ENCODE results near the gene HAO2. TPM values are rescaled to one million over a fixed set of nuclear protein-coding genes. Genes with fewer than 3 reads are reported as not detected.
"Not testable (repeated sequence)": the region's sequence is repeated elsewhere in the genome, so short reads cannot be mapped to it uniquely, and the experiment has no call there.

Gene HAO2
- total RNA-seq, 1 experiment from 2014 or later = not detected

DNA sequence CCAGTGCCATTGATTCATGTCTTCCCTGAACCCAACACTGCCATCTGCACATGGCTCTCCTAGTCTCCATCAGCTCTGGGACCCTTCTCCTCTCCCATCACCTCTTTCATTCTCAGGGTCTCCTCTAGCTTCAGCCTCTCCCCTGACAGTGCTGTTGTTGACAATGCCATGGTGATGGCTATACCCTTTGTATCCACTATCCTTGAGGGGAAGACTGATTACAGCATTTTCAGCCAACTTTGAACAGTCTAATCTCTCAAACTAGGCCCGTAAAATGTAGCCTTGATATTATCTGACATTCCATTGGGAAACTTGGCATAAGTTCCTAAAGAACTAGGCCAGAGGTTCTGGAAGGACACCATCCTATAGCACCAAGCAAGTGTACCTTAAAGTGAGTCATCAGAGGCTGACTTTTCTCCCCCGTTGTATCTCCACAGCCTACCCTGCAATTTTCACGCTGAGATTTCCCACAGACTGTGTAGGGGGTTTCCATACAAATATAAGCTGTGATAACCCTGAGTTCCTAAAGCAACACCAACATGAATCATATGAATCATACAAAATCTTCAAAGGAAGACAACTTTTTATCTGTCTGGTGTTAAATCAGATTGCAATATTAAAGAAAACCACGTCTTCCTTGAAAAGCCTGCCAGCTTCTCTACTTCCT lies 5.8 kb downstream of the HAO2 start:
- in situ Hi-C loops (cut with HindIII; ENCODE audit: low sequenced_read_pairs) = no loop called here
- no peak for DNase-seq (ENCODE audit: low spot score)

GRCh38 chr1:119375366-119375765 lies 6.8 kb downstream of the HAO2 start:
- in situ Hi-C loops (cut with HindIII; ENCODE audit: low sequenced_read_pairs) = no loop called here
- DNase-seq (ENCODE audit: low spot score) = no peak

DNA sequence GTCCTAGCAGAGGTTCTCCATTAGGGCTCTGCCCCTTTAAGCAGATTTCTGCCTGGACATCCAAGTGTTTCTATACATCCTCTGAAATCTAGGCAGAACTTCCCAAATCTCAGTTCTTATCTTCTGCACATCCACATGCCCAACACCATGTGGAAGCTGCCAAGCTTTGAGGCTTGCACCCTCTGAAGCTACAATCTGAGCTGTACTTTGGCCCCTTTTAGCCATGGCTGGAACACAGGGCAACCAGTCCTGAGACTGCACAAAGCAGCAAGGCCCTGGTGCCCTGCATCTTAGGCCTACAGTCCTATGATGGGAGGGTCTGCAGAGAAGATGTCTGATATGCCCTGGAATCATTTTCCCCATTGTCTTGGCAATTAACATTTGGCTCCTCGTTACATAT lies 8.0 kb downstream of the HAO2 start:
- DNase-seq (ENCODE audit: low spot score) = no peak
- in situ Hi-C loops (cut with HindIII; ENCODE audit: low sequenced_read_pairs) = no loop called here

DNA sequence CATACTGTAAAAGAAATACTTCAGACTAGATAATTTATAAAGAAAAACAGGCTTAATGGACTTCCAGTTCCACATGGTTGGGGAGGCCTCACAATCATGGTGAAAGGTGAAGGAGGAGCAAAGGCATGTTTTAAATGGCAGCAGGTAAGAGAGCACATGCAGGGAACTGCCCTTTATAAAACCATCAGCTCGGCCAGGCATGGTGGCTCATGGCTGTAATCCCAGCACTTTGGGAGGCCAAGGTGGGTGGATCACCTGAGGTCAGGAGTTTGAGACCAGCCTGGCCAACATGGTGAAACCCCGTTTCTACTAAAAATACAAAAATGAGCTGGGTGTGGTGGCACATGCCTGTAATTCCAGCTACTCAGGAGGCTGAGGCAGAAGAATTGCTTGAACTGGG lies 9.0 kb downstream of the HAO2 start:
- in situ Hi-C loops (cut with HindIII; ENCODE audit: low sequenced_read_pairs); DNase-seq (ENCODE audit: low spot score): not testable (repeated sequence)

GRCh38 chr1:119379117-119379516 lies 10.5 kb downstream of the HAO2 start:
- in situ Hi-C loops (cut with HindIII; ENCODE audit: low sequenced_read_pairs) = no loop called here
- no peak for DNase-seq (ENCODE audit: low spot score)

- in situ Hi-C loops (cut with HindIII; ENCODE audit: low sequenced_read_pairs) = no loop called here
- DNase-seq (ENCODE audit: low spot score) = no peak
These were observed 11.7 kb downstream of the HAO2 start for GRCh38 chr1:119380304-119380703.

- DNase-seq (ENCODE audit: low spot score) = no peak
- in situ Hi-C loops (cut with HindIII; ENCODE audit: low sequenced_read_pairs) = no loop called here
These were observed 12.5 kb downstream of the HAO2 start for GRCh38 chr1:119380983-119381662.

GRCh38 chr1:119384591-119384990 lies 16.0 kb downstream of the HAO2 start:
- DNase-seq (ENCODE audit: low spot score) = no peak
- in situ Hi-C loops (cut with HindIII; ENCODE audit: low sequenced_read_pairs) = no loop called here

DNA sequence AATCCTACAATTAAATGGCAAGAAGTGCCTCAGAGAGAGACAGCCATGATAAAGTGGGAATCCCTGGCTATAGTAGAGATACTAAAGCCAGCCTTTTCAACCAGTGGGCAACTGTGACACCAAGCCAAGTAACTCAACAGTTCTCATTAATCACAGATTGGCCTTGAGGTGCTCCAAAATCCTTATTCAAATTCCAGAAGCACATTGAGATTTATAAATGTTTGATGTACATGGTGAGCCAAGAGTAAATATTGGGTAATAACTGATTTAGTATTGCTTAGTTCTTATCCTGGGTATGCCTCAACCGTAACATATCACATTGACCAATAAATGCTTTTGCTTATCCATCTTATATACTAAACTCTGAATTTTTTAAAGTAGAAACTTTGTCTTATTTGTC lies 17.1 kb downstream of the HAO2 start:
- in situ Hi-C loops (cut with HindIII; ENCODE audit: low sequenced_read_pairs) = no loop called here
- no peak for DNase-seq (ENCODE audit: low spot score)

DNA sequence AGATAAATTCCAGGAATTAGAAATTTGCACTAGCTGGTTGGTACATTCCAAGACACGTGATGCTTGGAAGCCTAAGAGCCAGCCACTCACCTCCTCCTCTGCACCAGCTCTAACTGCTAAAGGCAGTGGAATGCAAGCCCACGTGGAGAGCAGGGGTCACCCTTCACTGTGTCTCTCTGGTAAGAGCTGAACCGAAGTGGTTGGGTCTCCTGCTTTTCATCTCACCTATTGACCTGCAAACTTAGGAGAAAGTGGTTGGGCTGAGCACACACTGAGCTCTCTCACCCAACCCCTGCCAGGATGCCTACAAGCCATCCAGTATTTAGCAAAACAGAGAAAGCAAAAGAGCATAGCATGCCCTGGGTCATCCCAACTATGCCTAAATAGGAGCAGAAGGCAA lies 19.3 kb downstream of the HAO2 start:
- in situ Hi-C loops (cut with HindIII; ENCODE audit: low sequenced_read_pairs) = no loop called here
- DNase-seq (ENCODE audit: low spot score) = no peak

DNA sequence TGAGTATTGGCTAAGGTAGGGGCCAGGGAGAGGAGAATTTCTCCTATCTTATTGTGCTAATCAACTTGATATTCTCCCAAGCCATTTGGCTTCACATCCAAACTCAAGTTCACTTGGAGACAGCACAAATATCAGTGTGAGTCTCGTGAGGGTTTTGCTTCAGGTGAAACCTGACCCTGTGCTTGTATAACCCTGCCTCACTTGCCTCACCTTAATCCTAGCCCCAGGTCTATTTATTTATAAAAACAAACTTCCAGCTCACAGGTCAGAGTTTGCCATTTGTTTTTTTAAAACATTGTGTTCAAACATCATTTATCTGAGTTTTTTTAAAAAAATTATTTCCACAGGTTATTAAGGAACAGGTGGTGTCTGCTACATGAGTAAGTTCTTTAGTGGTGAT lies 19.9 kb downstream of the HAO2 start:
- in situ Hi-C loops (cut with HindIII; ENCODE audit: low sequenced_read_pairs) = no loop called here

GRCh38 chr1:119390526-119390925 lies 21.9 kb downstream of the HAO2 start:
- in situ Hi-C loops (cut with HindIII; ENCODE audit: low sequenced_read_pairs) = no loop called here
- DNase-seq (ENCODE audit: low spot score) = no peak

More for the DNA sequence above, 19.9 kb downstream of the HAO2 start:
- no peak for DNase-seq (ENCODE audit: low spot score)

DNA sequence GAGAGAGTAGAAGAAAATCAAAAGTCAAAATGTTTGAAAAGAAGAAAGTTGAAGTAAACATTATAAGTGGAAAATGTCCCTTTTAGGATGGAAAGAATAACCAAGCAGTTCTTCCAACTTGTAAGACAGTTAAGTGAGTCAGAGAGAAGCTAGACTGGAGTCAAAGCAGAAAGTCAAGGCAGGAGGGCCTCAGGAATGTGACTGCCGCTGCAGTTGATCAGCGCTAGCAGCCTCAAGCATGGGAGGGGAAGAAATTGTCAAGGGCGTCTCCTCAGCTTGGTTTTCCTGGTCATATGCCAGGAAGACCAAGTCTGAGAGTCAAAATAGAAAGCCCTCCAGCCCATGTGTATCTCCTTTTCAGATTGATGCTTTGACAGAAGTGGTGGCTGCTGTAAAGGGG lies 23.2 kb downstream of the HAO2 start:
- in situ Hi-C loops (cut with HindIII; ENCODE audit: low sequenced_read_pairs) = no loop called here
- DNase-seq (ENCODE audit: low spot score) = no peak

GRCh38 chr1:119394085-119394484 lies 25.5 kb downstream of the HAO2 start:
- no peak for DNase-seq (ENCODE audit: low spot score)
- in situ Hi-C loops (cut with HindIII; ENCODE audit: low sequenced_read_pairs) = no loop called here

- in situ Hi-C loops (cut with HindIII; ENCODE audit: low sequenced_read_pairs) = no loop called here
These were observed 28.4 kb downstream of the HAO2 start for GRCh38 chr1:119396982-119397381.

DNA sequence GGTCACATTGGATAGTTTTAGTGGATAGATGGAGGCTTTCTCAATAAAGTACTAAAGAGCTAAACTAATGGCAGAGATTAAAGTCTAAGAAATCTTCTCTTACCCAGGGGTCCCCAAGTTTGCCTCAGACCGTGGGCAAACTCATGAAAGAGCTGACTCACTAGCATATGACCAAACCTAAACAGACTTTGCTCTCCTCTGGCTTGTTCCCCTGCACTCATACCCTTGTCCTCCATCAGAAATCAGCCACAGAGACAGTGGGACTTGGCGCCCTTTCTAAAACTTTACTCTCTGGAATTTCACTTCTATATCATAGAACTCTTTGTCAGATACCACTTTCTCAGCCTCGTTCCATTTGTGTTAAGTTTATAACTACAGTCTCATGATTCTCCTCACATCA lies 29.4 kb downstream of the HAO2 start:
- no peak for DNase-seq (ENCODE audit: low spot score)
- in situ Hi-C loops (cut with HindIII; ENCODE audit: low sequenced_read_pairs) = no loop called here

More at GRCh38 chr1:119396982-119397381, 28.4 kb downstream of the HAO2 start:
- no peak for DNase-seq (ENCODE audit: low spot score)

DNA sequence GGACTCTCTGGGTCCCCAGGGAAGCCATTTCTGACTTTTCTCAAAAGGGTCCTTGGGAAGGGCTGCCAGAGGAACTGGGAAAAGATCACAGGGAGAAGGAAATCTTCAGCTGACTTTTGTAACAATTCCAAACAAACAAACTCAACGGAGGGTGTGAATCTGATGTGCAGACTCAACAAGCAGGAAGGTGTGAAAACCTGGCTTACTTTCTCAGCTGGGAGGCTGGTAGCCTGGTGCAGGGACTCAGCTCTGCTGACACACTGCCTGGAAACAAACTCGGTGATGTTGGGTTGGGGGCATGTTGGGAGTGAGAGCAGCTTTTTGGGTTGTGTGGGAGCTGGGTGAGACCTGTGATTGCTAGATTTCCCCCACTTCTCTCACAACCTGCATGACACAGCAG lies 36.2 kb downstream of the HAO2 start:
- in situ Hi-C loops (cut with HindIII; ENCODE audit: low sequenced_read_pairs) = no loop called here
- no peak for DNase-seq (ENCODE audit: low spot score)

GRCh38 chr1:119409731-119410130 lies 41.1 kb downstream of the HAO2 start:
- in situ Hi-C loops (cut with HindIII; ENCODE audit: low sequenced_read_pairs) = no loop called here
- DNase-seq (ENCODE audit: low spot score) = no peak

DNA sequence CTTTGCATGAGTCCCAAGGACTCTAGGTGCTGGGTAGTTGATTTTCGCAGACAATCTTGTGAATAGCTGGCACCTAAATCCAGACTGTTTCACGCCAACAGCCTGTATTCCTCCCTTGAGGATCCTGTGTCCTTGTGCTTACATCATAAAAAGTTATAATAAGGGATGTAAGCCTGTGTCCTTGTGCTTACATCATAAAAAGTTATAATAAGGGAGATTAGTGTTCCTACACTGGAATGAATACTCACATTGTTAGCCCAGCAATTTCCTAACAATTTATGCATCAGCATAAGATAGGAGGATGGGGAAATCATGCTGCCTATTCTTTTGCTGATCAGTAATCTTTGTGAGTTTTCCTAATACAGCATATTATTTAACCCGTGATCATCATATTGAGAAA lies 42.4 kb downstream of the HAO2 start:
- in situ Hi-C loops (cut with HindIII; ENCODE audit: low sequenced_read_pairs) = no loop called here

DNA sequence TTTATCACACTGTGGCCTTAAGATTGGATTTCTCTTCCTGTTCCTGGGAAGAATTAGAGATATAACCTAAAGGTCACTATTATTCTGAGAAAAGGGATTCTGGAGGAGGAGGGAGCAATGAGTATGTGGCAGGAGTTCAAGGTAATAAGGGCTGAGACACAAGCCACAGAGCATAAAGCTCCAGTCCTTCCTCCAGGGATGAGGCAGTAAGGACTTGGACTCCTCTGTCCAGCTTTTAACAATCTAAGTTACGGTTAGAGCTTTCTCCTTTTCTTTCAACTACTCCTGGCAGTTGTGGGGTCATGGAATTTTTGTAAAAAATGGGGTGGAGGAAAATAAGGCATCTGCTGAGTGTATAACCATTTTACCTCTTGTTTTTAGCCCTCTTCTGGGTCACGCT lies 46.4 kb downstream of the HAO2 start, which contains the start of gene HSD3B2:
Gene HSD3B2 (plus strand): TSS at position 201 of the 400 bp plus-strand sequence. CDS start 270 bp downstream, outside the sequence.
- DNase-seq (ENCODE audit: low spot score) = no peak
- in situ Hi-C loops (cut with HindIII; ENCODE audit: low sequenced_read_pairs) = no loop called here

More for the DNA sequence above, 42.4 kb downstream of the HAO2 start:
- no peak for DNase-seq (ENCODE audit: low spot score)

Measured in G401 (cell line).